DOHH2 (cell line): ENCODE measurements around the gene EIF4A3.

ENCODE experiments used
- H3F3A ChIP-seq: fragments of 200-600 bp; sonication (generic), shearing (Covaris generic); 2 replicates; pipeline ENCODE4 v1.6.0; 2016; ENCODE audit warnings: antibody characterized with exemption, mild to moderate bottlenecking; ENCODE audit not compliant: control insufficient read depth, insufficient read depth
- H3K27ac ChIP-seq: fragments of 200-600 bp; sonication (generic); 2 replicates; pipeline ENCODE4 v1.5.1; 2014; ENCODE audit warnings: low read depth, mild to moderate bottlenecking, low read length, moderate library complexity
- H3K27me3 ChIP-seq: fragments of 200-600 bp; sonication (generic); 2 replicates; pipeline ENCODE4 v1.6.1; 2014; ENCODE audit warnings: mild to moderate bottlenecking, low read length, mixed read lengths; ENCODE audit not compliant: control insufficient read depth
- H3K36me3 ChIP-seq: fragments of 200-600 bp; sonication (generic); 2 replicates; pipeline ENCODE4 v1.6.1; 2014; ENCODE audit warnings: mild to moderate bottlenecking, low read length, moderate library complexity, mixed read lengths; ENCODE audit not compliant: control insufficient read depth
- H3K4me1 ChIP-seq: fragments of 200-600 bp; sonication (generic); 2 replicates; pipeline ENCODE4 v1.6.1; 2014; ENCODE audit warnings: mild to moderate bottlenecking, low read length, mixed read lengths; ENCODE audit not compliant: control insufficient read depth
- H3K4me2 ChIP-seq: fragments of 200-600 bp; sonication (generic); 2 replicates; pipeline ENCODE4 v1.6.0; 2014; ENCODE audit warnings: mild to moderate bottlenecking, low read length, moderate library complexity
- H3K4me3 ChIP-seq: fragments of 200-600 bp; sonication (generic); 2 replicates; pipeline ENCODE4 v1.5.1; 2014; ENCODE audit warnings: mild to moderate bottlenecking, low read length, mixed read lengths
- H3K79me2 ChIP-seq: fragments of 200-600 bp; sonication (generic); 2 replicates; pipeline ENCODE4 v1.6.1; 2014; ENCODE audit warnings: mild to moderate bottlenecking, low read length, mixed read lengths; ENCODE audit not compliant: control insufficient read depth
- H3K9me2 ChIP-seq: fragments of 200-600 bp; sonication (generic); replicated peaks from 2 replicates; pipeline ENCODE4 v1.6.1; 2014; ENCODE audit warnings: mild to moderate bottlenecking, low read length, mixed read lengths; ENCODE audit not compliant: control insufficient read depth
- H3K9me3 ChIP-seq: fragments of 200-600 bp; sonication (generic); 2 replicates; pipeline ENCODE4 v1.6.1; 2014; ENCODE audit warnings: antibody characterized with exemption, low read length, mixed read lengths; ENCODE audit not compliant: control insufficient read depth, insufficient read depth
- H4K20me1 ChIP-seq: fragments of 200-600 bp; sonication (generic); 2 replicates; pipeline ENCODE4 v1.6.0; 2014; ENCODE audit warnings: low read depth, mild to moderate bottlenecking, antibody characterized with exemption, low read length, moderate library complexity; ENCODE audit not compliant: control insufficient read depth, insufficient read depth
- CTCF ChIP-seq: fragments of 200-600 bp; sonication (generic); IDR thresholded peaks from one replicate; pipeline ENCODE4 v1.5.1; 2014; ENCODE audit warnings: antibody characterized with exemption, mild to moderate bottlenecking, low read depth, low read length; ENCODE audit not compliant: poor library complexity, severe bottlenecking
- EZH2phosphoT487 ChIP-seq: fragments of 200-600 bp; sonication (generic); IDR thresholded peaks from 2 replicates; pipeline ENCODE4 v1.6.1; 2017; ENCODE audit warnings: borderline replicate concordance, mild to moderate bottlenecking, antibody characterized with exemption, low read length, moderate library complexity, mixed read lengths

The EIF4A3 gene

DNA sequence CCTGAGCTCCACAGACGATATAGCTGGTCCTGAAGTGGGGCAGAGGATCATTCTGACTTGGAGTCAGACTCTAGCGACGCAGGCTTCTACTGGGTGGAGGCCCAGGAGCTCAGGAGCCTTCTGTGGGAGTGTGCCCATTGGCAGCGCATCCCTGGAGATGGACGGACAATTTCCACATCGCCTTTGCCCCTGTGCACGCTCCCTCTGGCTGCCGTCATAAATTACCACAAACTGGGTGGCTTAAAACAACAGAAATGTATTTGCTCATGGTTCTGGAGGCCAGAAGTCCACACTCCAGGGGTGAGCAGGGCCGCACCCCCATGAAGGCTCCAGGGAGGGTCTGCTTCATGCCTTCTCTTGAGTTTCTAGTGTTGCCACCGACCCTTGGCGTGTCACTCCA is 29.8 kb upstream of the EIF4A3 start:
- H3K27me3 ChIP-seq = no peaks in the 10 kb centered on the region
- H3K27ac ChIP-seq = no peak overlapping the region
- H3K4me1 ChIP-seq = no peaks in the 10 kb centered on the region
- H3K79me2 ChIP-seq = no peaks in the 10 kb centered on the region
- H4K20me1 ChIP-seq = no peaks in the 10 kb centered on the region
- H3K9me3 ChIP-seq = no peaks in the 10 kb centered on the region
- H3F3A ChIP-seq = no peaks in the 10 kb centered on the region
- no peaks in the 10 kb centered on the region for H3K9me2 ChIP-seq
- no peak overlapping the region for H3K4me2 ChIP-seq
- H3K36me3 ChIP-seq = no peaks in the 10 kb centered on the region
- H3K4me3 ChIP-seq = no peak overlapping the region
- TF ChIP-seq EZH2phosphoT487 = no peak
- TF ChIP-seq CTCF = no peak

- Histone ChIP-seq H3K4me2 (no peak overlapping the region), H3K36me3 (no peaks in the 10 kb centered on the region), H3K27ac (no peak overlapping the region), H3F3A (no peaks in the 10 kb centered on the region), H3K4me3 (no peak overlapping the region), H3K4me1 (no peaks in the 10 kb centered on the region), H3K9me2 (no peaks in the 10 kb centered on the region), H3K27me3 (no peaks in the 10 kb centered on the region), H3K79me2 (no peaks in the 10 kb centered on the region), H3K9me3 (no peaks in the 10 kb centered on the region), H4K20me1 (no peaks in the 10 kb centered on the region)
- no peak for TF ChIP-seq CTCF
- TF ChIP-seq EZH2phosphoT487 = no peak
Observed at GRCh38 chr17:80173916-80174315, 27.0 kb upstream of the EIF4A3 start.

GRCh38 chr17:80173126-80173525 is 26.2 kb upstream of the EIF4A3 start:
- TF ChIP-seq CTCF (no peak), EZH2phosphoT487 (no peak)
- Histone ChIP-seq H3K4me1 (no peaks in the 10 kb centered on the region), H3K4me2 (no peak overlapping the region), H3K9me2 (no peaks in the 10 kb centered on the region), H3K27ac (no peak overlapping the region), H3F3A (no peaks in the 10 kb centered on the region), H3K79me2 (no peaks in the 10 kb centered on the region), H3K9me3 (no peaks in the 10 kb centered on the region), H3K27me3 (no peaks in the 10 kb centered on the region), H3K4me3 (no peak overlapping the region), H4K20me1 (no peaks in the 10 kb centered on the region), H3K36me3 (no peaks in the 10 kb centered on the region)

GRCh38 chr17:80171681-80172080 is 24.8 kb upstream of the EIF4A3 start:
- Histone ChIP-seq H3K4me2 (no peak overlapping the region), H3K4me1 (no peaks in the 10 kb centered on the region), H3K4me3 (no peak overlapping the region), H3K36me3 (no peaks in the 10 kb centered on the region), H3K9me3 (no peaks in the 10 kb centered on the region), H3K27me3 (no peaks in the 10 kb centered on the region), H3K9me2 (no peaks in the 10 kb centered on the region), H4K20me1 (no peaks in the 10 kb centered on the region), H3F3A (no peaks in the 10 kb centered on the region), H3K27ac (no peak overlapping the region), H3K79me2 (no peaks in the 10 kb centered on the region)
- no peak for TF ChIP-seq EZH2phosphoT487
- no peak for TF ChIP-seq CTCF
